ENCODE results near the gene HEXIM2. TPM values are rescaled to one million over a fixed set of nuclear protein-coding genes. Genes with fewer than 3 reads are reported as not detected.
"Not testable (repeated sequence)": the region's sequence is repeated elsewhere in the genome, so short reads cannot be mapped to it uniquely, and the experiment has no call there.

Gene HEXIM2
- total RNA-seq, 1 experiment from 2014 or later = 5.8 TPM

DNA sequence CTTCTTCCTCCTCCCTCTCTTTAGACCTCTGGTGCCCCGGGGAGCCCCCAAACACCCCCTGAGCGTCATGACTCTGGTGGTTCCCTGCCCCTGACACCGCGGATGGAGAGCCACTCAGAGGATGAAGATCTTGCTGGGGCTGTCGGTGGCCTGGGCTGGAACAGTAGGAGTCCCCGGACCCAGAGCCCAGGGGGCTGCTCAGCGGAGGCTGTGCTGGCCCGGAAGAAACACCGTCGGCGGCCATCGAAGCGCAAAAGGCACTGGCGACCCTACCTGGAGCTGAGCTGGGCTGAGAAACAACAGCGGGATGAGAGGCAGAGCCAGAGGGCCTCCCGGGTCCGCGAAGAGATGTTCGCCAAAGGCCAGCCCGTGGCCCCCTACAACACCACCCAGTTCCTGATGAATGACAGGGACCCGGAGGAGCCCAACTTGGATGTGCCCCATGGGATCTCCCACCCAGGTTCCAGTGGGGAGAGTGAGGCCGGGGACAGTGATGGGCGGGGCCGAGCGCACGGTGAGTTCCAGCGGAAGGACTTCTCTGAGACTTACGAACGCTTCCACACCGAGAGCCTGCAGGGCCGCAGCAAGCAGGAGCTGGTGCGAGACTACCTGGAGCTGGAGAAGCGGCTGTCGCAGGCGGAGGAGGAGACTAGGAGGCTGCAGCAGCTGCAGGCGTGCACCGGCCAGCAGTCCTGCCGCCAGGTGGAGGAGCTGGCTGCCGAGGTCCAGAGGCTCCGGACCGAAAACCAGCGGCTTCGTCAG, 7.5 kb downstream of the HEXIM2 start:
- peak; percentile 4 for DNase-seq (ENCODE audit: low spot score)

DNA sequence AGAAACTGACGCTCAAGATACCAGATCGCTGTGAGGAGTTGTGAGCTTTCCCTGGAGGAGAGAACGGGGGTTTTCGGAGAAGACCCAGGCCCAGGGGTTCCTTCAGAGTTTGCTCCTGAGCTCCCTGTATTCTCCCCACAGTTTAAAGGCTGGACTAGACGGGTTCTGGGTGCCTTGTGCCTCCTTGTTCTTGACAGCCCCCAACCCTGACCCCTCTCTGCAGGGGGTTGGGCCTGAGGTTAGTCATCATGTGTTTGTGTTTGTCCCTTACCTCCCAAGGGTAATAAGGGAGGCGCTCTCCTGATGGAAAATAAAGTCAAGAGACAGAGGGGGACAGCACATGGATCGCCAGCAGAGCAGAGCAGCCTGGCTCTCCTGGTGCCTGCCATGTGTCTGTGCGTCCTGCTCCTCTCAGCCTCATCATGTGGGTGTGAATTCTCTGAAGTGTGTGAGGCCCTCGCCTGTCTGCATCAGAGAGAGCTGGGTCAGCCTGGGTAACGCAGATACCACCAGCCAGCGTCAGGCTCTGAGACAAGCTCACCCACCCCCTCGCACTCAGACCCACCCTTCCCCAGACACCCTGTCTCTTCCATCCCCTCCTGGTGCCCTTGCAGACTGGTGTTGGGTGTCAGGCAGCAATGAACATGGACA, 8.7 kb downstream of the HEXIM2 start:
- peak; percentile 30 for DNase-seq (ENCODE audit: low spot score)

DNA sequence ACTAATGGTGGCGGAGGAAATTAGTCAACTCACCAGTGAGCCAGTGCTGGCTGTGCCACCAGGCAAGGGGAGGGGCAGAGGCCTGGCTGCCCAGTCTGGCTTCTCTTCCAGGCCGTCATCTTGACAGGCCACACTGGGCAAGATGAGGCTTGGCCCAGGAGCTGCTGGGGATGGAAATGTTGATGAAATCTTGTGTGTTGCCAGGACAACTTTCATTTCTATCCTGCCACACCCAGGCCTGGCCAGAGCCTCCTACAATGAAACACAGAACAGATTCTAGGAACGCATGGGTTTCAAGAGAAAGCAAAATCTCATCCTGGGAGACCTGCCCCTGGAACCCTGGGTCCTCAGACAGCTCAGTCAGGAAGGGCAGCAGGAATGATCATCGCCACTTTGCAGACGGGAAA, 9.3 kb downstream of the HEXIM2 start:
- peak; percentile 75 for DNase-seq (ENCODE audit: low spot score)

DNA sequence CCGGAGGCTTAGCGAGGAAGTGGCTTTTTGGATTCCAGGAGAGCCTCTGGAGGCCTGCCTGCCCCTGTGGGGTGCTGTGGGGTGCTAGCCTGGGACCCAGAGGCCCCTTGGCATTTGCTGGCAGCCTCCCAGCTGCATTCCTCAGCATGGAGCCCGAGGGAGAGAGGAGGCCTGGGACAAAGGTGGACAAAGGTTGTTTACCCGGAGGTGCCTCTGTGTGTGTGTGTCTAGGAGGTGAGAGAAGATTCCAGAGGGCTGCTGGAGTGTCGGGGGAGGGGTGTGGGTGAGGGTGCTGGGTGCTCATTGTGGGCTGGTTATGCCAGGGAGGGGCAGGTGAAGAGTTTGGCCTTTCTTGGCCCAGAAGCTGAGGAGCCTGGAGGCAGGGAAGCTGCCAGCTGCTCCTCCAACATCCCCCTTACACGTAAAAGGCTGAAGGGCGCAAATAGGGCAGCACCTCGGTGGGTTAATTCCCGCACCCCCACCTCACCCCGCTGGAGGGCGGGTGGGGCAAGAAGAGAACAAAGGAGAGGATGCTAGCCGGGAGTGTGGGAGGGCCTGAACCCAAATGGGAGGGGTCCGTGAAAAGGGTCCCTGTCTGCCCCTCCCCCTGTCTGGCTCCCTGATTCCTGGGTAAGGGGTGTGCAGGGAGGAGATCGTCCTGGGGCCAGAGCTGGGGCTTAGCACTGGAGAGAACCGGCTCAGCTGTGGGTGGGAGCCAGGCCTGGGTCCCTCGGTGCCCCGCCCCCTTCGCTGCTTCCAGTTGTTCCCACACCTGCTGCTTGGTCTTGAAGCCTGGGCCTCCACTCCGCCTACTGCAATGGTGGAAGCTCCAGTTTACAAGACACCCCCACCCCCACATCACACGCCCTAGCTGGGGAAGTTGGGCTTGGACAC, 9.9 kb downstream of the HEXIM2 start:
- DNase-seq (ENCODE audit: low spot score) = peak; percentile 70

DNA sequence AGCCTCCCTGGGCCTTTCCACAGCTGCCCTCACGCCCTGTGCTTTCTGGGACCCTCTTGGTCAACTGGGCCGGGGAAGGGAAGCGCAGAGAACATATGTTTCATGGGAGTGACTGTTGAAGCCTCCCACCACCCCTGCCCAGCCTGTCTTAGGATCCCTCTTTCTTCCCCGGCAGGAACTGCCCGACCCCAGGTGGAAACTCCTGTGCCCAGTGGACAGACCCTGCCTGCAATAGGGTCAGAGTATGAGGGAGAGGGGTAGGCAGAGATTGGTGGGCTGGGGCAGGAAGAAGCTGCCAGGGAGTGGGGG, 10.5 kb downstream of the HEXIM2 start:
- no peak for DNase-seq (ENCODE audit: low spot score)

DNA sequence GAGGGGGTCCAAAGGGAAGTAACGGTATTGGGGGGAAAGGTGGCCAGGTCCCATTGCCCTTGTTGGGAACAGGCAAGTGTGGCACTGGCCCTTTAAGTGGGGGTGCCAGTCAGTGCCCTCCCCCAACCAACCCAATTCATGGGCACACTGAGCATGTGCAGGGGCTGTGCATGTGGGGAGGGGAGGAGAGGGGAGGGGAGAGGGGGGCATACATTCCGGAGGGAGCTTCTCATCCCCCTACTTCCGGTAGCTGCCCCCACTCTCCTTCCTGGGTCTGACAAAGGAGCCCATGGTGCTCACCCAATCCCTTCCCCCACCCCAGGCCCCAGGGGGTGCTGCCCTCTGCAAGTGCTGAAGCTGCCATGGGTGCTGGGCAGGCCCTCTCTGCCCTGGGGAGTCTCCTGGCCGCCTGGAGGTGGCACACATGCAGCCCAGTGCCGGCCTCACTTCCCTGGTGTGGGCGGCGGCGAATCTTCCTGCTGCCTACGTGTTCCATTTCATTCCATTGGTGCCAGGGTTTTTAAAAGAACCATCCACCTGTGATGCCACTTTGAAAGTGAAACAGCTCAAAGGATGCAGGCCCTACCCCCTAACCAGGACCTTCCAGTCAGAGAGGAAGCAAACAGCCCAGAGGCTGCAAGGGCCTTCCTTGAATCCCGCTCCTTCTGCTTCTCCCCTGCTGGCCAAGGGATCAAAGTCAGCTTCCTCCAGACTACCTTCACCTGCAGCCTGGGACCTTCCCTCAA, 11.0 kb downstream of the HEXIM2 start:
- DNase-seq (ENCODE audit: low spot score) = peak; percentile 89

DNA sequence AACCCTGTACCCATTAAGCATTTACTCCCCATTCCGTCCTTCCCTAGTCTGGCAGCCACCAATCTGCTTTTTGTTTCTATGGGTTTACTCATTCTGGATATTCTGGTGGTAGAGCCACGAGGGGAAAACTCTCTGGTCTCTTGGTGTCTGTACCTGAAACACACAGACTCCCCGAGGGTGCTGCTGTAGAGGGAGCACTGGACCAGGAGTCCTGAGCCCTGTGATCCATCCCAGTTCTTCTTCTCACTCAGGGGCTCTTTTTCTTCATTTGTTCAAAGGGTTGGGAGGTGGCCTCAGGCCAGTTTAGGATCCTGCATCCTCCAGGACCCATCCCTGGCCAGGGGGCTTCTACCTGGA, 14.1 kb downstream of the HEXIM2 start:
- no peak for DNase-seq (ENCODE audit: low spot score)

DNA sequence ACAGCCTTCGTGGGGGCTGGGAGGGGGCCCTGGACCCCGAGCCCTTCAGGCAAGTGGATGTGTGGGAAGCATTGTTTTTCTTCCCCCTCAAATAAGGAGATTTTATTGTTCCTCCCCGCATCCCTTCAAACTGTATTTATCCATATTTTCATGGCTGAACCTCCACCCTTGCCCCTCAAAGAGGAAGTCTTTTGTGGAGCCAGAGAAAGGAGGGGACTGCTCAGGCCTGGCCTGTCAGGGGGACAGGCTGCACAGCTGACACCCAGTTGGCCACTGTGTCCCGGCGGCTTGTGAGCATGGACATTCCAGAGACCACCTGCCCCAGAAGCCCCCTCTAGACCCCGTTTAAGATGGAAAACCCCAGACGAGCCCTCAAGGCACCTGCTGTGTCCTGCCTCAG, 15.9 kb downstream of the HEXIM2 start:
- no peak for DNase-seq (ENCODE audit: low spot score)

DNA sequence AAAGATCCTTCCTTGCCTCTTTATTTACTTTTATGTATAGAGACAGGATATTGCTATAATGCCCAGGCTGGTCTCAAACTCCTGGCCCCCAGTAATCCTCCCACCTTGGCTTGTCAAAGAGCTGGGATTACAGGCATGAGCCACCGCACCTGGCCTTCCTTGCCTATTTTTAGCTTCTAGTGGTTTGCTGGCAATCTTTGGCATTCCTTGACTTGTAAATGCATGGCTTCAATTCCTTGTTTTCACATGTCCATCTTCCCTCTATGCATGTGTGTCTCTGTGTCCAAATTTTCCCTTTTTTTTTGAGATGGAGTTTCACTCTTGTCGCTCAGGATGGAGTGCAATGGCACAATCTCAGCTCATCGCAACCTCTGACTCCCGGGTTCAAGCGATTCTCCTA, 22.5 kb downstream of the HEXIM2 start:
- DNase-seq (ENCODE audit: low spot score) = no peak

DNA sequence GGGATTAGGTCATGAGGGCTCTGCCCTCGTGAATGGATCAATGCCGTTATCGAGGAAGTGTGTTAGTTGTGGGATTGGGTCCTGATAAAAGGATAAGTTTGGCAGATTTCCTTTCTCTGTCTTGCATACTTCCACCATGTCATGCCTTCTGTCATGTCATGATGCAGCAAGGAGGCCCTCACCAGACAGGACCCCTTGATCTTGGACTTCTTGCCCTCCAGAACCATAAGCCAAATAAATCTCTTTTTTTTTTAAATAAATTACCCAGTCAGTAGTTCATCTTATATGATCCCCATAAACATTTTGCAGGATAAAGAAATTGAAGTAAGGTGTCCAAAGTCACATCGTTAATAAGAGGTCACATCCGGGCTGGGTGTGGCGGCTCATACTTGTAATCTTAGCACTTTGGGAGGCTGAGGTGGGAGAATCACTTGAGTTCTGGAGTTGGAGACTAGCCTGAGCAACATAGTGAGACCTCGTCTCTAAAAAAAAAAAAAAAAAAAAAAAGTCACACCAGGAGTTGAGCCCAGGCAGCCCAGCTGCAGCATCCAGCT, 25.2 kb downstream of the HEXIM2 start:
- DNase-seq (ENCODE audit: low spot score) = no peak

DNA sequence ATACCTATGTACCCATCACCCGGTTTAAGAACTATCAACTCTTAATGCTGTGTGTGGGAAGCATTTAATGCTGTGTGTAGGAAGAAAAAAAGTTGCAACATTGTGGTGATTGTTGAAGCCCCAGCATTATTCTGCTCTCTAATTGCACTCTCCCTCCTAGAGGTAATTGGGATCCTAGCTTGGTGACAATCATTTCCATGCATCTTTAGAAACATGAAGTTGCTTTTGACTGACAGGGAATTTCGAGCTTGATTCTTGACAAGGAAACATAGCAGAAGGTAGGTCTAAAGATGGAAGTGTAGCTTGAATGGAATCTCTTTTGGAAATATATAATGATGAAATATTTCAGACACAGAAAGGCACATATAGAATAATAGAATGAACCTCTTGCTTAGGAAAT, 27.3 kb downstream of the HEXIM2 start:
- no peak for DNase-seq (ENCODE audit: low spot score)

DNA sequence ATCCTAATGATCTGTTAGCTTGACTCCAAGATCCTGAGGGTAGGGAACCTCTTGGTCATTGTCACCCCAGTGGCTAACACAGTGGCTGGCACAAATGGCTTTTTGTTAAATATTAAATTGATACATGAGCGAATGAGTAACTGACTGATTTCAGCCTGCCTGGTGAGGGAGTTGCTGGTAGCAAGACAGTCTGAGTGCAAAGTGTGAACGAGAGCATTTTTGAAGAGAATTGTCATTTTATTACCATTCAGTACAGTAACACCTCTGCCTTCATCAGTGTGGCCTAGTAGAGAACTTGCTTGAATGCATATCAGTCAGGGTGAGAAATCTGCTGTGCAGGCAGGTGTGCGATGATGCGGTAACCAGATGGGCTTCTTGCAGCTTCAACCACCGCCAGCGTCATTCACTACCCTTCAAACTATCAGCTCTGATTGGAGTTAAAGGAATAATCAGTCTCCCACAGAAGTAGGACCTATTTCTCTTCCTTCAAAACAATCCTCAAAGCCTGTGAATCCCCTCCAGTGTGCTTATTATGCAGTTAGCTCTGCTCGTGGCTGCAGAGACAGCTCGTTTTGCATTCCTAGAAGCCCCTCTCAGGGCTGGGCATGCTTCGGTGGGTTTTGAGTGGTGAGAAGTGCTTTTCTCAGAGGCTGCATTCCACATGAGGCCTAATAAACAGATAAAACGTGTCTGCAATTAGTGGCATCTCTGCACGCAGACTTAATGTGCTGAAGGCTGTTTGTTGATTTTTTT, 29.0 kb downstream of the HEXIM2 start:
- DNase-seq (ENCODE audit: low spot score) = no peak

DNA sequence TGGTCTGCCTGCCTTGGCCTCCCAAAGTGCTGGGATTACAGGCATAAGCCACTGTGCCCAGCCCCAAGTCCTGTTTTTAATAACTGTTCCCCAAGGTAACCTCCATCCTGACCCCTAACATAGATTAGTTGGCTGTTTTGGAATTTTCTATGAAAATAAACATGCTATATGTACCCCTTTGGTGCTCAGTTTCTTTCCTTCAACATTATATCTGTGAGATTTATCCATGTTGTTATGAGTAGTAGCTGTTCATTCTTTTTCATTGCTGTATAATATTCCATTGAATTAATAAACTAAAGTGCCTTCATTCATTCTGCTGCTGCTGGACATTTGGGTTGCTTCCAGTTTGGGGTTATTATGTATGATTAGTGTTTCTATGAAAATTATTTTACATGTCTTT, 33.7 kb downstream of the HEXIM2 start:
- DNase-seq (ENCODE audit: low spot score) = no peak

DNA sequence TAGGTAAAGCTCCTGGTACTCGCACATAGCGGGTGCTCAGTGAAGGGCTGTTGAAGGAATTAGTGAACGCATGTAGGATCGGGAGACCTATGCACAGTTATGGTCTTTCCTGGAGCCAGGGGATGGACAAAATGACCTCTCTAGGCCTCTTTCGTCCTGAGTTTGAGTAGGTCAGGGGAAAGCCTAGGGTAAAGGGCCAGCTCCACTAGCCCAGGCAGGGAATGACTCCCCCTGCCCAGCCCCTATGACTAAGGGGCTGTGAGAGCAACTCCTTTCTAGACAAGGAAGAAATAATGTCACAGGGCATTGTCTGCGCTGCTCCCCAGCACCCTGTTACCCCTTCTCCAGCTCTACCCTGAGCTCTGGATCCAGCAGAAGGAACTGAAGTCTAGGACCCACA, 35.4 kb downstream of the HEXIM2 start:
- DNase-seq (ENCODE audit: low spot score) = no peak

DNA sequence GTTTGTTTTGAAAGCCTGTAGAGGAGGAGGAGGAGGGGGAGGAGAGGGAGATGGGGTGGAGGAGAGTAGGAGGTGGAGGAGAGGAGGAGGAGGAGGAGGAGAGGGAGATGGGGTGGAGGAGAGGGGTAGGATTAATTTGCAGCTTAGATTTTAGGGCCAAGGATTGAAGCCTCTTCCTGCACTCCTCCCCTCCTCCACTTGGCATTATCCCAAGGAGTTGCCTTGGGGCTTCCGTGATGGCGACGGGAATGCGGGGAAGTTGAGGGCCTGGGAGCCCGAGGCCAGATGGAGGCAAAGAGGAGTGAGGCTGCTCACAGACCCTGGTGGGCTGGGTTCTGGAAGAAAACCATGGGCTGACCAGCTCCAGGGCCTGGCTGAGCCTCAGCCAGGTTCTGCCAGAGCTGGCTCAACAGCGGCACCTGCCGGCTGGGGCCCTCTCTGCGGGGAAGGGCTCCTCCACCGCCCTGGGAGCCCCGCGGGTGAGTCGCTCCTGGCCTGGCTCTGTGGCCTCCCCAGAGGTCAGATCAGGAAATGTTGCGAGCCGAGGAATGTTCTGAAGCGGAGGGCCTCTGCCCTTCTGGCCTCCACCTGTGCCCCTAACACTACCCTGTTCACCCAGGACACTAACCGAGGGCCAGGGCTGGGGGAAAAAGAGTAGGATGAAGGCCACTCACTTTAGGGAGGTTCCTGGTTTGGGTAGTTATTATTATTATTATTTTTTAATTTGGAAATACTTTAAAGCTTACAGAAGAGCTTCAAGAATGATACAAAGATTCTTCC, 36.1 kb downstream of the HEXIM2 start:
- DNase-seq (ENCODE audit: low spot score) = peak; percentile 79

DNA sequence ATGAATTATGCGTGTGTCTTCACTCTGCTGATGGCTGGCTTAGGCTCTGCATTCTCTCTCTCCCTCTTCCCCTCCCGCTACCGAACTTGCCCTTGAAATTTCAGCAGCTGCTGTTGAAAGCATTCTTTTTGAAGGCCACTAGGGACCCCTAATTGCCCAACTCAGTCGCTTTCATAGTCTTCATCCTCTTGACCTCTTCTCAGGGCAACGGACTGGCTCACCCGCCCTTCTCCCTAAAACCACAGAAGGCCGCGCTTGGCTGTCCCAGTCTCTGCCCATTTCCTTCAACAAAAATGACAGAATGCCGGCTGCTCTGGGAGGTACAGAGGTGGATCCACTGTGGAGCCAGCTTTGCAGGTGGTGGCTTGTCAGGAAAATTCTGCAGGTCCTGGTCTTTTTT, 39.0 kb downstream of the HEXIM2 start:
- DNase-seq (ENCODE audit: low spot score) = no peak

DNA sequence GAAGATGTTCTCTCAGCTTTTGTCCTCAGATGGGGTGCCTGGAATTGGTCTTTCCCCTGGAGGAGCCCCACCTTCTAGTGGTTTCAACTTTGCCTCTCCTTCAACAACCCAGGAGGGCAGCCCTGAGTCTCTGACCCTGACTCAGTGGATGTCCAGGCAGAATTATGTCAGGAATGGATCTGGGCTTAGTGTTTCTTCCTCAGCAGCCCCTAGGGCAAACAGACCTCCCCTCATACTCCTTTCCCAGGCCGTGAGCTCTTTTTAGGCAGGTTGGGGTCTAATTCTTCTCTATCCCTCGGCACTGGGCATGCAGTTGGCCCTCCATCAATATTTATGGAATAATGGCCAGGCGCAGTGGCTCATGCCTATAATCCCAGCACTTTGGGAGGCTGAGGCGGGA, 39.8 kb downstream of the HEXIM2 start:
- no peak for DNase-seq (ENCODE audit: low spot score)

DNA sequence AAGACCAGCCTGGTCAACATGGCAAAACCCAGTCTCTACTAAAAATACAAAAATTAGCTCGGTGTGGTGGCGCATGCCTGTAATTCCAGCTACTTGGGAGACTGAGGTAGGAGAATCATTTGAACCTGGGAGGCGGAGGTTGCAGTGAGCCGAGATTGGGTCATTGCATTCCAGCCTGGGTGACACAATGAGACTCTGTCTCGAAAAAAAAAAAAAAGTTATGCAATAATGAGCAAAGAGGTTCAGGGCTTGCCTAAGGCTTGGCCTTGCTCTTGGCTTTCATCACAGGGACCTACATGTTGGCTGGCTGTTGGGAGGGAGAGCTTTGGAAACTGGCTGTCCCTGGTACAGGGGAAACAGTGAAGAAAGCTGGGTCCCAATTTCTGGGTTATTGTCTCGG, 40.2 kb downstream of the HEXIM2 start:
- DNase-seq (ENCODE audit: low spot score) = not testable (repeated sequence)

DNA sequence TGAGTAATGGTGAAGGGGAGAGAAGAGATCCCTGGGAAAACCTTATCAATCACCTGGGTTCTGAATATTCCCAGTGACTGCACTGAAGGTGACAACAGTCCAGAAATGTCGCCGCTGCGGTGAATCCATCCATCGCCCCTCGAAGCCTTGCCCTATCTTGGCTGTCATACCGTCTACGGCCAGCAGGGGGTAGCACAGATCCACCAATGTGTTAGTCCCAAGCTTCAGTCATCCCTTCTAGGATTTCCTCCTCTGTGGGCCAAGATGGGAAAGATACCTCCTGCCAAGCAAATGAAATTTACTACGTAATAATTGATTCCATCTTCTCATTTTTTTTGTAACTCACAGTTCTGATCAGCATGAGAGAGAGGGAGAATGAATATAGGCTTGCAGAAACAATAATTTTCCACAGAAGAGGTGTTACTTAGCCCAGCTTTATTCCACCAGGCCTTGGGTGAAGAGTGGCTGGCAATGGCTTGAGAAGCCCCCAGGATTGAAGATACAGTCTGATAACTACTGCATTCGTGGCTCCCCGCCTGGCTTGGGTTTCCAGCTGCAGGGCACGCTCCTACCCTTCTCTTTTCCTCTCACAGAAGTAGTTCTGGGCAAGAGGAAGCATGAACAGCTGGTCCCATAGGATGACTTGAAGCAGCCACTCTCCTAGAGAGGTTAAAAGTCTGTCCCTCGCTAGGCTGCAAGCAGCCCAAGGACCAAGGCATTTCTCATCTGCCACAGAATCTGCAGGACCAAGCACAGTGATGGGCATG, 57.4 kb downstream of the HEXIM2 start:
- peak; percentile 81 for DNase-seq (ENCODE audit: low spot score)
